OCI-LY7 (cell line): Measurements from ENCODE around the gene ISG20L2. TPM values are rescaled to one million over a fixed set of nuclear protein-coding genes. Genes with fewer than 3 reads are reported as not detected.
A peak's percentile ranks its signal among the peaks of the same experiment; 100 is the strongest.

ENCODE experiments used
- Bru-seq: library from RNA; stranded (reverse); fragments of 400-500 nt; gene quantifications from one replicate; lab custom pipeline; 2021; lab: Mats Ljungman, UMichigan
- BruChase-seq, 2 experiments: library from RNA; stranded (reverse); fragments of 400-500 nt; gene quantifications; one replicate each; lab custom pipeline; 2021; lab: Mats Ljungman, UMichigan
- BruUV-seq: library from RNA; stranded (reverse); fragments of 400-500 nt; replicated peaks from 2 replicates; lab custom pipeline; 2021; lab: Mats Ljungman, UMichigan
- CTCF ChIA-PET: fragments of 300-600 bp; sonication (Branson Sonifier 250); formaldehyde crosslinking; loops from one replicate; lab custom pipeline; 2022; ENCODE audit warnings: antibody characterized with exemption; ENCODE audit not compliant: unreplicated experiment; lab: Charles Lee
- POLR2A ChIA-PET: fragments of 300-600 bp; sonication (Branson Sonifier 250); formaldehyde crosslinking; loops from one replicate; lab custom pipeline; 2022; ENCODE audit warnings: antibody characterized with exemption; lab: Charles Lee
- DNase-seq: peaks from one replicate; pipeline ENCODE4 v3.0.0-alpha.2; 2015; ENCODE audit warnings: low spot score
- H2AFZ ChIP-seq: fragments of 200-600 bp; sonication (generic), shearing (Covaris generic); 2 replicates; pipeline ENCODE4 v1.6.1; 2014; ENCODE audit warnings: mild to moderate bottlenecking, antibody characterized with exemption, low read length, moderate library complexity
- H3K27ac ChIP-seq: fragments of 200-600 bp; sonication (generic); 2 replicates; pipeline ENCODE4 v1.5.1; 2014; ENCODE audit warnings: mixed run types, low read depth, mild to moderate bottlenecking, moderate library complexity, low read length, inconsistent platforms; ENCODE audit not compliant: poor library complexity, severe bottlenecking
- H3K36me3 ChIP-seq: fragments of 200-600 bp; sonication (generic); 2 replicates; pipeline ENCODE4 v1.6.1; 2014; ENCODE audit warnings: mild to moderate bottlenecking, antibody characterized with exemption, low read length, moderate library complexity, mixed read lengths; ENCODE audit not compliant: insufficient read depth
- H3K4me1 ChIP-seq: fragments of 200-600 bp; sonication (generic); 2 replicates; pipeline ENCODE4 v1.5.1; 2014; ENCODE audit warnings: mild to moderate bottlenecking, low read length; ENCODE audit not compliant: insufficient read depth, poor library complexity, severe bottlenecking
- H3K4me2 ChIP-seq: fragments of 200-600 bp; sonication (generic); 2 replicates; pipeline ENCODE4 v1.6.1; 2014; ENCODE audit warnings: mild to moderate bottlenecking, low read length
- H3K4me3 ChIP-seq: fragments of 200-600 bp; sonication (generic); 2 replicates; pipeline ENCODE4 v1.5.1; 2014; ENCODE audit warnings: mild to moderate bottlenecking, low read depth, low read length; ENCODE audit not compliant: poor library complexity, severe bottlenecking
- H3K79me2 ChIP-seq: fragments of 200-600 bp; sonication (generic); 2 replicates; pipeline ENCODE4 v1.6.1; 2016; ENCODE audit warnings: low read depth, mild to moderate bottlenecking, low read length, moderate library complexity, mixed read lengths; ENCODE audit not compliant: insufficient read depth
- H3K9me2 ChIP-seq: fragments of 200-600 bp; sonication (generic); 2 replicates; pipeline ENCODE4 v1.6.1; 2016; ENCODE audit warnings: mild to moderate bottlenecking, low read length, mixed read lengths; ENCODE audit not compliant: insufficient read depth
- H3K9me3 ChIP-seq: fragments of 200-600 bp; sonication (generic); 2 replicates; pipeline ENCODE4 v1.6.1; 2014; ENCODE audit warnings: mild to moderate bottlenecking, mixed run types, low read length, mixed read lengths
- H4K20me1 ChIP-seq: fragments of 200-600 bp; sonication (generic); 2 replicates; pipeline ENCODE4 v1.6.1; 2014; ENCODE audit warnings: mild to moderate bottlenecking, antibody characterized with exemption, low read length, moderate library complexity, mixed read lengths; ENCODE audit not compliant: insufficient read depth
- EZH2phosphoT487 ChIP-seq: fragments of 200-600 bp; sonication (generic); IDR thresholded peaks from 2 replicates; pipeline ENCODE4 v1.6.1; 2018; ENCODE audit warnings: low read depth, borderline replicate concordance, mild to moderate bottlenecking, mixed run types, antibody characterized with exemption, low read length, moderate library complexity, mixed read lengths
- intact Hi-C: fragments of 100-400 bp; cut with micrococcal nuclease; formaldehyde crosslinking; loops from one replicate; pipeline ENCODE4 v1.10.0; 2022; ENCODE audit not compliant: unreplicated experiment
- long read RNA-seq: library from polyadenylated mRNA; stranded (forward); transcript quantifications from one replicate; pipeline ENCODE4 v2.0.0, GENCODE V29; 2022
- total RNA-seq, 2 experiments: library from RNA; depleted of rRNA in 1 of 2; stranded (reverse); fragments of >200 nt in 1 of 2; shearing (Covaris generic) in 1 of 2; gene quantifications; 2 replicates each; pipeline ENCODE4 v1.2.3, GENCODE V29; 2014 to 2022
- TF ChIP-seq, protein P1 (sequence below): fragments of 200-600 bp; sonication (generic); conservative IDR thresholded peaks from 2 replicates; pipeline ENCODE4 v1.5.1; 2014; ENCODE audit warnings: mild to moderate bottlenecking, antibody characterized with exemption, low read length, moderate library complexity, mixed read lengths

Gene ISG20L2, protein sequence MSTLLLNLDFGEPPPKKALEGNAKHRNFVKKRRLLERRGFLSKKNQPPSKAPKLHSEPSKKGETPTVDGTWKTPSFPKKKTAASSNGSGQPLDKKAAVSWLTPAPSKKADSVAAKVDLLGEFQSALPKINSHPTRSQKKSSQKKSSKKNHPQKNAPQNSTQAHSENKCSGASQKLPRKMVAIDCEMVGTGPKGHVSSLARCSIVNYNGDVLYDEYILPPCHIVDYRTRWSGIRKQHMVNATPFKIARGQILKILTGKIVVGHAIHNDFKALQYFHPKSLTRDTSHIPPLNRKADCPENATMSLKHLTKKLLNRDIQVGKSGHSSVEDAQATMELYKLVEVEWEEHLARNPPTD
- total RNA-seq (2014; rRNA removed; shearing (Covaris generic)) (36.5 and 37.9 TPM in 2 replicates), total RNA-seq (2022) (71.3 and 74.1 TPM in 2 replicates), Bru-seq, nascent RNA (percentile 93 among the genes with signal in this experiment), BruChase-seq, experiment 1, labeled RNA remaining after a 6-hour chase (percentile 96 among the genes with signal in this experiment), BruChase-seq, experiment 2, labeled RNA remaining after a 2-hour chase (percentile 97 among the genes with signal in this experiment)
- long read RNA-seq, transcript ISG20L2-201 (3 exons, 3,303 nt) = major isoform, 39 of 89 reads
- long read RNA-seq, transcript ISG20L2-202 (4 exons, 2,310 nt) = minor isoform, 19 of 89 reads
- long read RNA-seq, partial matches to known transcripts = 8 of 89 reads
- long read RNA-seq, other reads (novel, unspliced or antisense) = 23 of 89 reads

DNA sequence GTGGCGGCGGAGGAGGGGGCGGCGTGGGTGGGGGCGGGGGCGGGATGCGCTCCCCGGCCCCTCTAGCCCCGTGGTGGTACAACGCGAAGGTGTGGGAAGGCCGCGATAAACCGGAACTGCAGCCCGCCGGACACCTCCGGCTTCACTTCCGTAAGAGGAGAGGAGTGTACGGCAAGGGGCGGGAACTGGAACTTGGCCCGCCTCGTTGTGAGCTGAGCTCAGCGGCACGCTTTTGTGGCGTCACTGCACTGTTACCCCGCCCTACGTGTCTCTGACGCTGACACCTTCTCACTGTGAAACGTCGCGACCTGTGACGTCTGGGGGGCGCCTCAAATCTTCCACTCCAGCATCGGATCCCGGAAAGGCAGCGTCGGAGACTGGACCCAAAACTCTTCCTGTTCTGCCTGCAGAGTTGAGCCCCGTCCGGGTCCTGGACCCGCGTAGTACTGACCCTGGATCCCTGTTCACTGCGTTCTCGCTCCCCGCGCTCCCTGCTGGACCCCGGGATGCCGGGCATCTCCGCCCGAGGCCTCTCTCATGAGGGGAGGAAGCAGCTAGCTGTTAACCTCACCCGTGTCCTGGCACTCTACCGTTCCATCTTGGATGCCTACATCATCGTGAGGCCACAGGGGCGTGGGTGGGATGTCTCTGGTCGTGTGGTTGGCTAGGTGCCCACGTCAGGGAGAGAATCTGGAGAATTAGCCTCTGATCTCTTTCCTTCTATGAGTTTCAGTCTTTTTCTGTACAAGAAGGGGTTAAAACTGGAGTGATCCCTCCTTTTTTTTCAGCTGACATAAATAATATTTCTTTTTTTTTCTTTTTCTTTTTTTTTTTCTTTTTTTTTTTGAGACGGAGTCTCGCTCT, at the start of gene ISG20L2:
Gene ISG20L2 (minus strand): TSS at position 168 of the 864 bp plus-strand sequence. CDS start 1,114 bp downstream, outside the sequence.
- peak within 1 kb of the TSS; percentile 62 for H3K27ac ChIP-seq
- peak within 1 kb of the TSS; percentile 61; the same call in 1 of the 2 replicates for H2AFZ ChIP-seq
- H3K9me2 ChIP-seq = no peaks in the 10 kb centered on the region
- intact Hi-C loops = loop anchor here (1.0 to 5.0 kb wide), 4 partner anchors 22 to 133 kb away; partner anchors contain the start of genes HDGF, NTRK1 and PRCC
- peak within 1 kb of the TSS; percentile 96 for H3K4me2 ChIP-seq
- H3K4me1 ChIP-seq = peaks cover 30% of the 10 kb centered on the region
- H3K79me2 ChIP-seq = peaks cover 59% of the 10 kb centered on the region
- H3K9me3 ChIP-seq = no peaks in the 10 kb centered on the region
- H4K20me1 ChIP-seq = peaks cover 25% of the 10 kb centered on the region
- peaks cover 36% of the 10 kb centered on the region for H3K36me3 ChIP-seq
- DNase-seq = peak; percentile 95
- peak within 1 kb of the TSS; percentile 87 for H3K4me3 ChIP-seq
- no TSS peak for BruUV-seq
- no peak for TF ChIP-seq EZH2phosphoT487
- TF ChIP-seq, protein P1, sequence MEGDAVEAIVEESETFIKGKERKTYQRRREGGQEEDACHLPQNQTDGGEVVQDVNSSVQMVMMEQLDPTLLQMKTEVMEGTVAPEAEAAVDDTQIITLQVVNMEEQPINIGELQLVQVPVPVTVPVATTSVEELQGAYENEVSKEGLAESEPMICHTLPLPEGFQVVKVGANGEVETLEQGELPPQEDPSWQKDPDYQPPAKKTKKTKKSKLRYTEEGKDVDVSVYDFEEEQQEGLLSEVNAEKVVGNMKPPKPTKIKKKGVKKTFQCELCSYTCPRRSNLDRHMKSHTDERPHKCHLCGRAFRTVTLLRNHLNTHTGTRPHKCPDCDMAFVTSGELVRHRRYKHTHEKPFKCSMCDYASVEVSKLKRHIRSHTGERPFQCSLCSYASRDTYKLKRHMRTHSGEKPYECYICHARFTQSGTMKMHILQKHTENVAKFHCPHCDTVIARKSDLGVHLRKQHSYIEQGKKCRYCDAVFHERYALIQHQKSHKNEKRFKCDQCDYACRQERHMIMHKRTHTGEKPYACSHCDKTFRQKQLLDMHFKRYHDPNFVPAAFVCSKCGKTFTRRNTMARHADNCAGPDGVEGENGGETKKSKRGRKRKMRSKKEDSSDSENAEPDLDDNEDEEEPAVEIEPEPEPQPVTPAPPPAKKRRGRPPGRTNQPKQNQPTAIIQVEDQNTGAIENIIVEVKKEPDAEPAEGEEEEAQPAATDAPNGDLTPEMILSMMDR = no peak
- POLR2A ChIA-PET = interaction anchor here (0.5 to 1.9 kb wide), 8 partner anchors 12 to 792 kb away, joined by 3 to 6 read pairs (median 4); partner anchors contain the start of gene MRPL24
- CTCF ChIA-PET = interaction anchor here (0.6 kb wide), 2 partner anchors 23 to 39 kb away, joined by 3 read pairs; partner anchors contain the start of gene HDGF

DNA sequence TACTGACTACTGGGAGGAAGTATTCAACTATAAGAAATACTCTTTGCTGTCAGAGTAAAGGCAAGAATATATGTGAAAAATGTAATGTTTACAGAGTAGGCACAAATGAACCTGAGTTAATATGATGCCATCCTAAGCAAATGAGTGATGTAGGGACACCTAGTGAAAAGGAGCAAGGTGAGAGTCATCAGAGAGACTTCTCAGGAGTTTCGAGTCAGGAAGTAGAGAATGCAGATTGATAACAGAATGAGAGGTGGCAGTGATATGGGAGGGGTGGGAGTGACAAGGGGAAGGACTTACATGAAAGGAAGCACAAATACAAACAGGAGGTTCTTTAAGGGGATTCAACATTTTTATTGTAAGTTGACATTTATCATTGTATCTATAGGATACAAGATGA, 49.0 kb upstream of the ISG20L2 start:
- Histone ChIP-seq H3K9me2 (no peaks in the 10 kb centered on the region), H3K9me3 (no peaks in the 10 kb centered on the region), H2AFZ (no peak overlapping the region), H3K79me2 (peaks cover 85% of the 10 kb centered on the region), H3K4me3 (no peak overlapping the region), H3K4me2 (no peak overlapping the region), H3K4me1 (peaks cover 6% of the 10 kb centered on the region), H3K36me3 (peaks cover 70% of the 10 kb centered on the region), H4K20me1 (peaks cover 12% of the 10 kb centered on the region), H3K27ac (no peak overlapping the region)
- no TSS peak for BruUV-seq
- ChIA-PET CTCF (no interaction called here), POLR2A (interaction anchor here (1.1 kb wide), 1 partner anchor 50 kb away, joined by 3 read pairs; the partner anchor contains the start of gene METTL25B)
- no peak for DNase-seq
- no peak for TF ChIP-seq EZH2phosphoT487
- TF ChIP-seq, protein P1 = no peak
- intact Hi-C loops = no loop called here
